Transverse colon (tissue), 4 donors: Measurements from ENCODE around the gene DEUP1. TPM values are rescaled to one million over a fixed set of nuclear protein-coding genes. Genes with fewer than 3 reads are reported as not detected.
A peak's percentile ranks its signal among the peaks of the same experiment; 100 is the strongest.

Experiments used
- DNase-seq: peaks from one replicate; pipeline ENCODE4 v3.0.0-alpha.2; 2019
- H3K27ac ChIP-seq, 4 donors: fragments of 200-600 bp; sonication (generic); 2 replicates each; pipeline ENCODE4 v1.5.1; 2016 to 2018; ENCODE audit warnings: inconsistent platforms in 4 of 4
- H3K27me3 ChIP-seq: fragments of 200-600 bp; sonication (generic); 2 replicates; pipeline ENCODE4 v1.5.1; 2017; ENCODE audit warnings: inconsistent platforms
- H3K36me3 ChIP-seq, 4 donors: fragments of 200-600 bp; sonication (generic); 2 replicates each; pipeline ENCODE4 v1.5.1; 2017 to 2019; ENCODE audit warnings: inconsistent platforms in 4 of 4
- H3K4me1 ChIP-seq, 4 donors: fragments of 200-600 bp; sonication (generic); 2 replicates each; pipeline ENCODE4 v1.5.1; 2017 to 2020; ENCODE audit warnings: inconsistent platforms in 4 of 4
- H3K4me3 ChIP-seq, 4 donors: fragments of 200-600 bp; sonication (generic); 1 replicate in 1 of 4; 2 replicates in 3 of 4; pipeline versions ENCODE4 v1.5.1 to v1.6.1; 2017 to 2019; ENCODE audit warnings: inconsistent platforms in 4 of 4
- H3K9me3 ChIP-seq, 2 donors: fragments of 200-600 bp; sonication (generic); 2 replicates each; pipeline ENCODE4 v1.5.1; 2017 to 2019; ENCODE audit warnings: inconsistent platforms in 2 of 2
- EP300 ChIP-seq: sonication (generic); formaldehyde crosslinking; IDR thresholded peaks from one replicate; pipeline ENCODE4 v1.6.1; 2017; ENCODE audit warnings: antibody characterized with exemption, low read depth
- POLR2A ChIP-seq: fragments of 450-650 bp; IDR thresholded peaks from one replicate; pipeline ENCODE4 v1.6.1; 2016; ENCODE audit warnings: antibody characterized with exemption, mild to moderate bottlenecking, moderate library complexity
- POLR2AphosphoS5 ChIP-seq, 3 donors: sonication (generic); formaldehyde crosslinking; IDR thresholded peaks; one replicate each; pipeline ENCODE4 v1.6.1; 2016; ENCODE audit warnings: antibody characterized with exemption in 3 of 3
- WGBS, 2 donors: methylation state at CpG; one replicate each; pipeline ENCODE4 v1.1.5; 2018; ENCODE audit warnings: low coverage in 1 of 2; 5-methylcytosine and 5-hydroxymethylcytosine counted together
- in situ Hi-C, 4 donors: fragments of 200-750 bp; cut with MboI; loops; one replicate each; pipeline versions ENCODE4 v1.15.0 to v1.15.1; 2017; ENCODE audit warnings: low sequenced_read_pairs in 3 of 4, low pct_ligation_motif_present in 1 of 4, low pct_unique_long_range_greater_than_20kb in 1 of 4
- intact Hi-C: fragments of 100-400 bp; cut with DNase I; formaldehyde crosslinking; loops from one replicate; pipeline ENCODE4 v1.15.1; 2023; ENCODE audit warnings: low total_unique reads
- total RNA-seq, 4 donors: library from RNA; depleted of rRNA; stranded (reverse); fragments of >200 nt; gene quantifications; one replicate each; pipeline ENCODE4 v1.1.0, GENCODE V29; 2016
- TF ChIP-seq, protein P1 (sequence below), 5 experiments: fragments of 200-600 bp in 3 of 5; fragments of 450-650 bp in 2 of 5; sonication (generic) in 3 of 5; IDR thresholded peaks; 1 replicate in 2 of 5; 2 replicates in 3 of 5; pipeline ENCODE4 v1.5.1; 2016 to 2017; ENCODE audit warnings: antibody characterized with exemption in 5 of 5, inconsistent platforms in 3 of 5, mild to moderate bottlenecking in 2 of 5, moderate library complexity in 1 of 5

Gene DEUP1
- total RNA-seq, 4 donors from 2014 or later: not detected

DNA sequence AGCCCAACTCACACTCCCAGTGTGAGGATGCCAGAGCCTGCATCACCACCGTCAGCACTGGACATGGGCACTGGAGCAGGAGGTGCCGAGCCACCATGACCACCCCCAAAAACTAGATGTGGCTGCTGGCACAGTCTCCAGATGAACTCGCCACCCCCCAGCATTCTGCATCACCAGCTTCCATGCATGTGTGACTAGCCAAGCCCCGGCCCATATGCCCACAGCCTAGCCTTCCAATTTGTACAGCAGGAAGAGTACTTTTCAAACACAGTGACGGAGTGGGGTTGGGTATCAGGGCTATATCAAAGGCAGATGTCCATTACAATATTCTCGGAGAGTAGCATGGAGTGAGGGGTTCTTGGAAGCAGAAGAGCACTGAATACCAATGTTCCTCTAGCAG, 149.7 kb downstream of the DEUP1 start:
- no peak for DNase-seq
- TF ChIP-seq POLR2AphosphoS5 (IDR thresholded peaks at IDR 0.05) (no peak), EP300 (no peak), POLR2A (no peak)
- TF ChIP-seq, protein P1, sequence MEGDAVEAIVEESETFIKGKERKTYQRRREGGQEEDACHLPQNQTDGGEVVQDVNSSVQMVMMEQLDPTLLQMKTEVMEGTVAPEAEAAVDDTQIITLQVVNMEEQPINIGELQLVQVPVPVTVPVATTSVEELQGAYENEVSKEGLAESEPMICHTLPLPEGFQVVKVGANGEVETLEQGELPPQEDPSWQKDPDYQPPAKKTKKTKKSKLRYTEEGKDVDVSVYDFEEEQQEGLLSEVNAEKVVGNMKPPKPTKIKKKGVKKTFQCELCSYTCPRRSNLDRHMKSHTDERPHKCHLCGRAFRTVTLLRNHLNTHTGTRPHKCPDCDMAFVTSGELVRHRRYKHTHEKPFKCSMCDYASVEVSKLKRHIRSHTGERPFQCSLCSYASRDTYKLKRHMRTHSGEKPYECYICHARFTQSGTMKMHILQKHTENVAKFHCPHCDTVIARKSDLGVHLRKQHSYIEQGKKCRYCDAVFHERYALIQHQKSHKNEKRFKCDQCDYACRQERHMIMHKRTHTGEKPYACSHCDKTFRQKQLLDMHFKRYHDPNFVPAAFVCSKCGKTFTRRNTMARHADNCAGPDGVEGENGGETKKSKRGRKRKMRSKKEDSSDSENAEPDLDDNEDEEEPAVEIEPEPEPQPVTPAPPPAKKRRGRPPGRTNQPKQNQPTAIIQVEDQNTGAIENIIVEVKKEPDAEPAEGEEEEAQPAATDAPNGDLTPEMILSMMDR (IDR thresholded peaks at IDR 0.05): no peak
- in situ Hi-C loops (no loop called here), intact Hi-C loops (no loop called here)
- H3K9me3 ChIP-seq: no peaks in the 10 kb centered on the region
- peaks cover 0 to 24% (median 8%) of the 10 kb centered on the region in 4 donors for H3K4me1 ChIP-seq
- H3K36me3 ChIP-seq: no peaks in the 10 kb centered on the region
- 98 to 100% methylated on average over 1 to 6 of the region's 6 CpGs for WGBS, 2 donors
- H3K27ac ChIP-seq: no peak overlapping the region
- H3K27me3 ChIP-seq: no peaks in the 10 kb centered on the region
- no peak overlapping the region for H3K4me3 ChIP-seq

DNA sequence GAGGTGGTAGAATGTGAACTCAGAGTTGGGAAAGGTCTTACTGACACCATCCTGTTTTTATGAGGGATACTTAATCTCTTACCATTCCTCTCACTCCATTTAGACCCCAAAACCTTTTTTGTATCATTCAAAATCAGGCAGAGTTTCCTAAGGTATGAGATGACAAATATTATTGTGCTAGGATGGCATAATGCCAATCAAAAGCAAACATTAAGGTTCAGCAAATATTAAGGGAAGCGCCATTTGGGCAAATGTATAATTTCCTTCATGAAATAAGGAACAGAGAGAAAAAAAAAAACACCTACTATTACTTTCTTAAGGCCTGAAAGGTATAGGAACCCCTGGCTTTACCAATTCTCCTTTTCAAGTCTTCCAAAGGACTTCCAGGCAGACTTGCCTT, 150.2 kb downstream of the DEUP1 start:
- Histone ChIP-seq H3K4me3 (no peak overlapping the region), H3K36me3 (no peaks in the 10 kb centered on the region), H3K4me1 (peaks cover 0 to 26% (median 8%) of the 10 kb centered on the region in 4 donors), H3K9me3 (no peaks in the 10 kb centered on the region), H3K27ac (peak overlapping the region in 2 of 4 donors; percentile 15 to 79), H3K27me3 (no peaks in the 10 kb centered on the region)
- DNase-seq: no peak
- intact Hi-C loops (no loop called here), in situ Hi-C loops (no loop called here)
- no peak for TF ChIP-seq POLR2AphosphoS5 (IDR thresholded peaks at IDR 0.05)
- TF ChIP-seq POLR2A: no peak
- TF ChIP-seq, protein P1 (IDR thresholded peaks at IDR 0.05): no peak
- TF ChIP-seq EP300: no peak
- 79 to 88% methylated on average over 1 of the region's 1 CpG for WGBS, 2 donors

DNA sequence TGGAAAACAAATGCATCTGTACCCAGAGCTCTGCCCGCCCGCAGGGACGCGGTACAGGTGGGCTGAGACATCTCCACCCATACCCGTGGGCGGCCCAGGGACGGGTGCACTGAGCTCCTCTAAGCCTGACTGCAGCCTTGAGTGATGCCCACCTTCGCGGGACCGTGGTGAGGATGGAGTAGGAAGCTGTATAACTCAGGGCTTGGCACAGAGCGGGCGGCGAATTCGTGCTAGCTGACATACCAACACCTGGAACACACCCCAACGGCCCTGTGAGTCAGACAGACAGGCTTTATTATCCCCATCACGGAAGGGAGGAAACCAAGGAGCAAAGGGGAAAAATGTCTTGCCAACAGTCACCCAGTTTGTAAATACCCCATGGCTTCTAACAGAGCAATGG, 150.7 kb downstream of the DEUP1 start:
- no peaks in the 10 kb centered on the region for H3K9me3 ChIP-seq
- 78% methylated on average over 16 of the region's 16 CpGs; no CpG with 5 or more reads in 1 of the 2 donors for WGBS, 2 donors
- intact Hi-C loops: no loop called here

DNA sequence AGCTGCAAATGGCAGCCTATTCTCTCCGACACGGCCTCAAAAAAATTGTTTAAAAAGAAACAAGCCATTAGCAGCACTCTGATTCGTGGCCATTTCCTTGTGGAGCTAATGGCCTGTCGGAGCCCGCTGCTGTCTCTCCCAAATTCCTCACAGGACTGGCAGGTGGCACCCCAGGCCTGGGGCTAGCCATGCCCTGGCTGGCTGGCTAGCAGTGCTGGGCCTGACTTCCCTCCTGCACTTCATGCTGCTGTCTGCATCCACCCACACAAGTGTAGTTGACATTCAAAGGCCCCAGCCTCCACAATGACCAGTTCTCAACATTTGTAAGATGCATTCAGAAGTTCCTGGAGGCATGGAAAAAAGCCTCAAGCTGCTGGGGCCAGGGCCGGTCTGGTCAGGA, 151.2 kb downstream of the DEUP1 start:
- H3K27me3 ChIP-seq: no peaks in the 10 kb centered on the region
- no peak overlapping the region for H3K4me3 ChIP-seq
- DNase-seq: no peak
- peaks cover 0 to 29% (median 9%) of the 10 kb centered on the region in 4 donors for H3K4me1 ChIP-seq
- in situ Hi-C loops: no loop called here
- no peaks in the 10 kb centered on the region for H3K36me3 ChIP-seq
- 80 to 84% methylated on average over 1 to 6 of the region's 6 CpGs for WGBS, 2 donors
- H3K27ac ChIP-seq: peak overlapping the region in 3 of 4 donors; percentile 67 to 79 (median 70)
- intact Hi-C loops: no loop called here
- TF ChIP-seq, protein P1 (IDR thresholded peaks at IDR 0.05): no peak
- TF ChIP-seq POLR2A (no peak), POLR2AphosphoS5 (IDR thresholded peaks at IDR 0.05) (no peak), EP300 (no peak)
- H3K9me3 ChIP-seq: no peaks in the 10 kb centered on the region

More for the DNA sequence above, 150.7 kb downstream of the DEUP1 start:
- Histone ChIP-seq H3K4me1 (peaks cover 0 to 26% (median 8%) of the 10 kb centered on the region in 4 donors), H3K27me3 (no peaks in the 10 kb centered on the region), H3K36me3 (no peaks in the 10 kb centered on the region), H3K27ac (peak overlapping the region in 3 of 4 donors; percentile 67 to 79 (median 70)), H3K4me3 (no peak overlapping the region)
- in situ Hi-C loops: no loop called here
- peak; percentile 75 for DNase-seq
- TF ChIP-seq POLR2A (no peak), EP300 (peak; percentile 50), POLR2AphosphoS5 (IDR thresholded peaks at IDR 0.05) (no peak)
- TF ChIP-seq, protein P1 (IDR thresholded peaks at IDR 0.05): peak in 1 of 5 experiments; percentile 47
